Measurements from ENCODE around the gene USP24.
"Not testable (repeated sequence)": the region's sequence is repeated elsewhere in the genome, so short reads cannot be mapped to it uniquely, and the experiment has no call there.

USP24 gene

GRCh38 chr1:55043011-55043410, 172.2 kb downstream of the USP24 start:
- in situ Hi-C loops (cut with MboI; ENCODE audit: low sequenced_read_pairs) = no loop called here

- in situ Hi-C loops (cut with MboI; ENCODE audit: low sequenced_read_pairs) = no loop called here
These were observed 173.6 kb downstream of the USP24 start for GRCh38 chr1:55041613-55042012.

GRCh38 chr1:55040933-55041494, 174.2 kb downstream of the USP24 start:
- in situ Hi-C loops (cut with MboI; ENCODE audit: low sequenced_read_pairs) = no loop called here

GRCh38 chr1:55040083-55040932, 174.9 kb downstream of the USP24 start:
- in situ Hi-C loops (cut with MboI; ENCODE audit: low sequenced_read_pairs) = no loop called here

- in situ Hi-C loops (cut with MboI; ENCODE audit: low sequenced_read_pairs) = no loop called here
These were observed 175.7 kb downstream of the USP24 start, which contains the start of gene PCSK9 for GRCh38 chr1:55039342-55040082. Gene PCSK9, plus strand, starts transcription at chr1:55039548. Its CDS starts 290 bp downstream, at chr1:55039838.

GRCh38 chr1:55038974-55039341, 176.2 kb downstream of the USP24 start:
- in situ Hi-C loops (cut with MboI; ENCODE audit: low sequenced_read_pairs) = no loop called here

GRCh38 chr1:55038552-55038838, 176.7 kb downstream of the USP24 start:
- in situ Hi-C loops (cut with MboI; ENCODE audit: low sequenced_read_pairs) = no loop called here

- in situ Hi-C loops (cut with MboI; ENCODE audit: low sequenced_read_pairs) = no loop called here
These were observed 177.2 kb downstream of the USP24 start for GRCh38 chr1:55037733-55038551.

GRCh38 chr1:55035904-55036303, 179.3 kb downstream of the USP24 start:
- in situ Hi-C loops (cut with MboI; ENCODE audit: low sequenced_read_pairs) = no loop called here

GRCh38 chr1:55034476-55035133, 180.6 kb downstream of the USP24 start:
- in situ Hi-C loops (cut with MboI; ENCODE audit: low sequenced_read_pairs) = no loop called here

- in situ Hi-C loops (cut with MboI; ENCODE audit: low sequenced_read_pairs) = no loop called here
These were observed 181.9 kb downstream of the USP24 start for GRCh38 chr1:55033265-55033614.

GRCh38 chr1:55031098-55031497, 184.1 kb downstream of the USP24 start:
- in situ Hi-C loops (cut with MboI; ENCODE audit: low sequenced_read_pairs) = not testable (repeated sequence)

- in situ Hi-C loops (cut with MboI; ENCODE audit: low sequenced_read_pairs) = not testable (repeated sequence)
These were observed 188.5 kb downstream of the USP24 start for GRCh38 chr1:55026682-55027081.

GRCh38 chr1:55024163-55024562, 191.0 kb downstream of the USP24 start:
- in situ Hi-C loops (cut with MboI; ENCODE audit: low sequenced_read_pairs) = not testable (repeated sequence)

- in situ Hi-C loops (cut with MboI; ENCODE audit: low sequenced_read_pairs) = no loop called here
These were observed 193.1 kb downstream of the USP24 start for GRCh38 chr1:55021942-55022546.

- in situ Hi-C loops (cut with MboI; ENCODE audit: low sequenced_read_pairs) = no loop called here
These were observed 196.8 kb downstream of the USP24 start for GRCh38 chr1:55018395-55018794.
